WTC11 (cell line): ENCODE data around the gene PHKG2. TPM values are rescaled to one million over a fixed set of nuclear protein-coding genes. Genes with fewer than 3 reads are reported as not detected.

Experiments used
- ATAC-seq: fragments of 200-7000 bp; cut with Tn5 transposase; 2 replicates; pipeline ENCODE4 v1.10.0; 2021; ENCODE audit warnings: mild to moderate bottlenecking, moderate library complexity
- CTCF ChIA-PET: fragments of 300-600 bp; sonication (Branson Sonifier 250); formaldehyde crosslinking; loops from one replicate; lab custom pipeline; 2021; ENCODE audit warnings: antibody characterized with exemption; lab: Charles Lee
- POLR2A ChIA-PET: fragments of 350-600 bp; sonication (Branson Sonifier 250); formaldehyde crosslinking; loops from one replicate; lab custom pipeline; 2021; ENCODE audit warnings: antibody characterized with exemption; lab: Charles Lee
- DNase-seq: peaks from one replicate; pipeline ENCODE4 v3.0.0; 2021; ENCODE audit warnings: low spot score
- H3K27ac Mint-ChIP-seq: 2 replicates; pipeline ENCODE4 v1.8.0; 2021; ENCODE audit warnings: mixed read lengths
- H3K27me3 Mint-ChIP-seq: 2 replicates; pipeline ENCODE4 v1.8.0; 2021; ENCODE audit warnings: low read depth, mild to moderate bottlenecking, moderate library complexity, mixed read lengths
- H3K36me3 Mint-ChIP-seq: 2 replicates; pipeline ENCODE4 v1.8.0; 2021; ENCODE audit warnings: mixed read lengths
- H3K4me1 Mint-ChIP-seq: 2 replicates; pipeline ENCODE4 v1.8.0; 2022; ENCODE audit warnings: mixed read lengths
- H3K4me3 Mint-ChIP-seq: 2 replicates; pipeline ENCODE4 v1.8.0; 2021; ENCODE audit warnings: mild to moderate bottlenecking, moderate library complexity, mixed read lengths
- H3K9me3 Mint-ChIP-seq: 2 replicates; pipeline ENCODE4 v1.8.0; 2021; ENCODE audit warnings: mixed read lengths
- AFF4 ChIP-seq: sonication (generic); formaldehyde crosslinking; IDR thresholded peaks from 2 replicates; pipeline ENCODE4 v1.8.1; 2023; ENCODE audit warnings: mild to moderate bottlenecking, missing genetic modification reagents, borderline replicate concordance
- ATF1 ChIP-seq: sonication (generic); formaldehyde crosslinking; IDR thresholded peaks from 2 replicates; pipeline ENCODE4 v1.8.1; 2023; ENCODE audit warnings: mild to moderate bottlenecking, moderate library complexity, missing genetic modification reagents
- CBFB ChIP-seq: sonication (generic); formaldehyde crosslinking; IDR thresholded peaks from 2 replicates; pipeline ENCODE4 v1.8.1; 2022; ENCODE audit warnings: mild to moderate bottlenecking, low read depth, missing genetic modification reagents
- CDX4 ChIP-seq: fragments of 250-450 bp; sonication (Bioruptor Pico); IDR thresholded peaks from 2 replicates; pipeline ENCODE4 v1.9.0; 2021; ENCODE audit warnings: moderate library complexity, mild to moderate bottlenecking, inconsistent platforms, borderline replicate concordance
- E2F4 ChIP-seq: sonication (generic); formaldehyde crosslinking; IDR thresholded peaks from 2 replicates; pipeline ENCODE4 v1.8.1; 2022; ENCODE audit warnings: low read depth, mild to moderate bottlenecking, moderate library complexity, missing genetic modification reagents, borderline replicate concordance
- FOXP1 ChIP-seq: sonication (generic); formaldehyde crosslinking; IDR thresholded peaks from 2 replicates; pipeline ENCODE4 v1.8.0; 2022; ENCODE audit warnings: missing genetic modification reagents, mild to moderate bottlenecking, moderate library complexity, borderline replicate concordance
- FOXP4 ChIP-seq: sonication (generic); formaldehyde crosslinking; IDR thresholded peaks from 2 replicates; pipeline ENCODE4 v1.8.0; 2022; ENCODE audit warnings: mild to moderate bottlenecking, missing genetic modification reagents
- GABPB1 ChIP-seq: sonication (generic); formaldehyde crosslinking; IDR thresholded peaks from 2 replicates; pipeline ENCODE4 v1.8.1; 2023; ENCODE audit warnings: mild to moderate bottlenecking, missing genetic modification reagents
- NFE2L1 ChIP-seq: sonication (generic); formaldehyde crosslinking; IDR thresholded peaks from 2 replicates; pipeline ENCODE4 v1.8.1; 2023; ENCODE audit warnings: missing genetic modification reagents
- NR1H2 ChIP-seq: sonication (generic); formaldehyde crosslinking; IDR thresholded peaks from 2 replicates; pipeline ENCODE4 v1.9.0; 2021; ENCODE audit warnings: mild to moderate bottlenecking, moderate library complexity, missing genetic modification reagents
- NR3C1 ChIP-seq: sonication (generic); formaldehyde crosslinking; conservative IDR thresholded peaks from 2 replicates; pipeline ENCODE4 v1.8.1; 2023; ENCODE audit warnings: low read depth, mild to moderate bottlenecking, missing genetic modification reagents
- PRDM15 ChIP-seq: sonication (generic); formaldehyde crosslinking; IDR thresholded peaks from 2 replicates; pipeline ENCODE4 v1.8.0; 2022; ENCODE audit warnings: missing genetic modification reagents
- total RNA-seq: library from RNA; stranded (reverse); gene quantifications from 3 replicates; pipeline ENCODE4 v1.2.3, GENCODE V29; 2021

Gene PHKG2
- total RNA-seq, 1 experiment from 2014 or later, result 50.5 TPM

GRCh38 chr16:30775392-30776188 lies 27.4 kb downstream of the PHKG2 start (continued):
- TF ChIP-seq AFF4 (CRISPR knock-in tag) (no peak), FOXP4 (peak; percentile 26; the same call in 1 of the 2 replicates), CDX4 (no peak), PRDM15 (CRISPR knock-in tag) (peak; percentile 78), NR3C1 (no peak), ATF1 (peak; percentile 17; the same call in 1 of the 2 replicates), GABPB1 (CRISPR knock-in tag) (peak; percentile 98)

- ChIA-PET CTCF (interaction anchor here (0.6 to 2.1 kb wide), 7 partner anchors 26 to 165 kb away, joined by 3 to 18 read pairs (median 5); no protein-coding TSS in a partner anchor), POLR2A (interaction anchor here (0.7 to 2.2 kb wide), 6 partner anchors 28 to 140 kb away, joined by 3 to 8 read pairs (median 3); partner anchors contain the start of gene PHKG2)
- Mint-ChIP-seq H3K36me3 (peaks cover 15% of the 10 kb centered on the region), H3K4me1 (peaks cover 25% of the 10 kb centered on the region), H3K27ac (no peak overlapping the region), H3K4me3 (peak overlapping the region; percentile 91), H3K9me3 (no peaks in the 10 kb centered on the region), H3K27me3 (no peaks in the 10 kb centered on the region; the same call in 1 of the 2 replicates)
- DNase-seq (no peak), ATAC-seq (no peak)
- TF ChIP-seq NFE2L1, result 0 out of 2 replicates have a peak, but pooled peaks have one; percentile 15
- TF ChIP-seq E2F4, result 0 out of 2 replicates have a peak, but pooled peaks have one; percentile 31
- TF ChIP-seq CBFB (CRISPR knock-in tag), result no peak
- TF ChIP-seq NR1H2 (CRISPR knock-in tag), result no peak
- TF ChIP-seq FOXP1 (CRISPR knock-in tag), result peak; percentile 29; the same call in 1 of the 2 replicates
These were observed 29.5 kb downstream of the PHKG2 start for GRCh38 chr16:30777591-30778297.
